ENCODE data around the gene TTC3.
A peak's percentile ranks its signal among the peaks of the same experiment; 100 is the strongest.

TTC3 gene

DNA sequence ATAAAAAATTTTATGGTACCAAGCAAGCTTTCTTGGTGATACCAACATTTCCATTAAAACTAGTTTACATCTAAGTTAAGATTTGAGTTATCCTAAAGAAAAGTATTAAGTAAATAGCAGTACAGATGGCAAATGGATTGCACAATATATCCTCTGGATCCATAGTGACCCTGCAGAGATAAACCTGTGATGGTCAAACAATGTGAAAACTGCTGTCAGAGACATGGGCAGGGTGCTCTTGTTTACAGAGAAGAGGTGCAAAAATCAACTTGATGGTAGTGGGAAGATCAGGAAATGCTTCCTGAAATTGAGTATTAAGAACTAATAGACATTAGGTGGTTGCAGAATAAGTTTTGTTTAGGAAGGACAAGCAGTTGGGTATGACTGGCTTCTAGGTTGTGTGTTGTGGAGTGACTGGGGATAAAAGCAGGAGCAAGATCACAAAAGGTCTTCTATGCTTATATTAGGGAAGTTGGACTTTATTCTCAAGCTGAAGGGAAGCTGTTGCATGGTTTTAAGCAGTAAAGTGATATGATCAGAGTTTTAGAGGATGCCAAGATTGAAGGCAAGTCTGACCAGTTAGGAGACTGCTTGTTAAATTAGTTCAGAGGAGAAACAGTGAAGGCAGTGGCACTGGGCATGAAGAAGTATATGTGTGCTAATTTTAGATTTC lies 9.9 kb downstream of the TTC3 start:
- H3K4me3 ChIP-seq (ENCODE audit: low read depth, low read length): no peak overlapping the region
- peak; percentile 18 for DNase-seq (ENCODE audit: low read depth)
- no peak for TF ChIP-seq POLR2A (IDR thresholded peaks at IDR 0.05; ENCODE audit: extremely low read depth, insufficient read length)
- TF ChIP-seq, protein P1, sequence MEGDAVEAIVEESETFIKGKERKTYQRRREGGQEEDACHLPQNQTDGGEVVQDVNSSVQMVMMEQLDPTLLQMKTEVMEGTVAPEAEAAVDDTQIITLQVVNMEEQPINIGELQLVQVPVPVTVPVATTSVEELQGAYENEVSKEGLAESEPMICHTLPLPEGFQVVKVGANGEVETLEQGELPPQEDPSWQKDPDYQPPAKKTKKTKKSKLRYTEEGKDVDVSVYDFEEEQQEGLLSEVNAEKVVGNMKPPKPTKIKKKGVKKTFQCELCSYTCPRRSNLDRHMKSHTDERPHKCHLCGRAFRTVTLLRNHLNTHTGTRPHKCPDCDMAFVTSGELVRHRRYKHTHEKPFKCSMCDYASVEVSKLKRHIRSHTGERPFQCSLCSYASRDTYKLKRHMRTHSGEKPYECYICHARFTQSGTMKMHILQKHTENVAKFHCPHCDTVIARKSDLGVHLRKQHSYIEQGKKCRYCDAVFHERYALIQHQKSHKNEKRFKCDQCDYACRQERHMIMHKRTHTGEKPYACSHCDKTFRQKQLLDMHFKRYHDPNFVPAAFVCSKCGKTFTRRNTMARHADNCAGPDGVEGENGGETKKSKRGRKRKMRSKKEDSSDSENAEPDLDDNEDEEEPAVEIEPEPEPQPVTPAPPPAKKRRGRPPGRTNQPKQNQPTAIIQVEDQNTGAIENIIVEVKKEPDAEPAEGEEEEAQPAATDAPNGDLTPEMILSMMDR (IDR thresholded peaks at IDR 0.05; ENCODE audit: low read depth, low read length): no peak
- TF ChIP-seq, protein P2, sequence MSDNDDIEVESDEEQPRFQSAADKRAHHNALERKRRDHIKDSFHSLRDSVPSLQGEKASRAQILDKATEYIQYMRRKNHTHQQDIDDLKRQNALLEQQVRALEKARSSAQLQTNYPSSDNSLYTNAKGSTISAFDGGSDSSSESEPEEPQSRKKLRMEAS (IDR thresholded peaks at IDR 0.05; ENCODE audit: low read depth, low read length): no peak
- TF ChIP-seq MYC (IDR thresholded peaks at IDR 0.05; ENCODE audit: low read depth, low read length): no peak

DNA sequence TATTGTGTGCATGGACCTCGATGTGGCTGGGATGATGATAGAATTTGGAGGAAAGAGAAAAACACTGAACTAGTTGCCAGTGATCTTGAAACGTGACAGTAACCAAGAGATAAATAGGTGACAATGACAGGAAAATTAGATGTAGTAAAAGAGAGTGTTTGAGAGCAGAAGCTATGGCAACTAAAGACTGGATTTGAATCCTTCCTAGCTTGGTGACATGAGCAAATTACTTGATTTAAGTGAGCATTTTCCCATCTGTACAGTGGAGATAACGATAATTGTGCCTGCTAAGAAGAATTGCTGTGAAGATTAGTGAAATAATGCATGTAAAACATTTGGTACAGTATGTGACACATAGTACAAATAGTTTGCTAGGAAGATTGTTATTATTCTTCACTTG lies 12.7 kb downstream of the TTC3 start:
- DNase-seq (ENCODE audit: low read depth): no peak
- no peak overlapping the region for H3K4me3 ChIP-seq (ENCODE audit: low read depth, low read length)
- TF ChIP-seq MYC (IDR thresholded peaks at IDR 0.05; ENCODE audit: low read depth, low read length) (no peak), POLR2A (IDR thresholded peaks at IDR 0.05; ENCODE audit: extremely low read depth, insufficient read length) (no peak)
- TF ChIP-seq, protein P1 (IDR thresholded peaks at IDR 0.05; ENCODE audit: low read depth, low read length): no peak
- TF ChIP-seq, protein P2 (IDR thresholded peaks at IDR 0.05; ENCODE audit: low read depth, low read length): no peak

DNA sequence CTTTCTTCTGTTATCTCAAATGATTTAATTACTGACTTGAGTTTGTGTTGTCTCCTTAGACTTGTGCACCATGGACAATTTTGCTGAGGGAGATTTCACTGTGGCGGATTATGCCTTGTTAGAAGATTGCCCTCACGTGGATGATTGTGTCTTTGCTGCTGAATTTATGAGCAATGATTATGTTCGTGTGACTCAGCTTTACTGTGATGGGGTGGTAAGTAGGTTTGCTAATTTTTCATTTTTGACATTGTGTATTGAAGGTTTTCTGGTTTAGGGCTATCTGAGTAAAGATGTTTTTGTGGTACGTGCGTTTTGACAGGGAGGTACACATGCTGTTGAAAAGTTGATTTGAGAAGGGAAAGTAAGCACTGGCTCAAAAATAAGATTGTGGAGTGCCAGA lies 14.1 kb downstream of the TTC3 start:
- H3K4me3 ChIP-seq (ENCODE audit: low read depth, low read length): no peak overlapping the region
- TF ChIP-seq, protein P1 (IDR thresholded peaks at IDR 0.05; ENCODE audit: low read depth, low read length): peak; percentile 20
- TF ChIP-seq, protein P2 (IDR thresholded peaks at IDR 0.05; ENCODE audit: low read depth, low read length): no peak
- DNase-seq (ENCODE audit: low read depth): peak; percentile 47

DNA sequence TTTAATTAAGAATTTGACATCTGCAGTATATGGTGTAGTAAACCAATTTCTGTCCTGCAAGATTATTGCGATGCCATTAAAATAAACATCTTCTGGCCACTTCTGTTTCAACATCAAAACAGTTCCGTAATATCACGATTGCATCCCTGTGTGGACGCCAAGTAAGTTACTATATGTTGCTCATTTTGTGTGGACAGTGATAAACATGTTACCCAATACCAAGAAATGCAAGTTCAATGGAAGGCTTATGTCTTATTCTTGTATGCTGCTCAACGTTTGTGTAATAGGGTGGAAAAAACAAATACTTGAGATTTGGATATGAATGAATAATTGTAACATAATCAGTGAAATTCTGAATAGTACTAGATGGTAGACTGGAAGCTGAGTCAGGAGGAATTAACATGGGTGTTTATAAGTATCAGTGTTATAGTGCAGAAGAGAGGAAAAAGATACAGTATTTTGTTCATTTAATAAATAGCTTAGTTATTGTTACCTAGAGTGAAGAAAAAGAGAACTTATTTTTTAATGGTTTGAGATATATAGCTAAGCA lies 15.2 kb downstream of the TTC3 start:
- no peak for TF ChIP-seq MYC (IDR thresholded peaks at IDR 0.05; ENCODE audit: low read depth, low read length)
- TF ChIP-seq, protein P2 (IDR thresholded peaks at IDR 0.05; ENCODE audit: low read depth, low read length): no peak
- TF ChIP-seq, protein P1 (IDR thresholded peaks at IDR 0.05; ENCODE audit: low read depth, low read length): no peak
- TF ChIP-seq POLR2A (IDR thresholded peaks at IDR 0.05; ENCODE audit: extremely low read depth, insufficient read length): no peak
- no peak for DNase-seq (ENCODE audit: low read depth)
- no peak overlapping the region for H3K4me3 ChIP-seq (ENCODE audit: low read depth, low read length)

DNA sequence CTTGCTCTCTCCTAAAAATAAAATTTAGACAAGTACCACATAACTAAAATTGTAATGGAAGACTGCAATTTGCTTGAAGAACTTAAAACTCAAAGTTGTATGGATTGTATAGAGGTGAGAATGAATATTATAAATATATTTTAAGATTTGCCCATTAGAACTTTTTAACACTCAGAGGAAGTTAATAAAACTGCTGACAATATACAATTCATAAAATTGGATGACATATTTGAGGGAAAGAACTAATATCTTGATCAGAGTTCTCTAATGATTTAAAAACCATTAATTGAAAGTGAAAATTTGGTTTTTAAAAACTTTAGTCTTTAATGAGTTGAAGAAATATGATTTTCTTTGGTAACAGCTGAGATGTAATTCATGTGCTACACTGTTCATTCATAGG lies 20.9 kb downstream of the TTC3 start:
- TF ChIP-seq, protein P1 (IDR thresholded peaks at IDR 0.05; ENCODE audit: low read depth, low read length): no peak
- TF ChIP-seq, protein P2 (IDR thresholded peaks at IDR 0.05; ENCODE audit: low read depth, low read length): no peak
- TF ChIP-seq MYC (IDR thresholded peaks at IDR 0.05; ENCODE audit: low read depth, low read length) (no peak), POLR2A (IDR thresholded peaks at IDR 0.05; ENCODE audit: extremely low read depth, insufficient read length) (no peak)
- no peak overlapping the region for H3K4me3 ChIP-seq (ENCODE audit: low read depth, low read length)
- no peak for DNase-seq (ENCODE audit: low read depth)
